GM18526 (cell line): ENCODE data around the gene ST6GALNAC3.

ENCODE experiments used
- POLR2A ChIP-seq: IDR thresholded peaks from 3 replicates; pipeline ENCODE4 v1.6.1; 2011; ENCODE audit not compliant: insufficient read length; ENCODE audit errors: extremely low read depth

ST6GALNAC3 gene

DNA sequence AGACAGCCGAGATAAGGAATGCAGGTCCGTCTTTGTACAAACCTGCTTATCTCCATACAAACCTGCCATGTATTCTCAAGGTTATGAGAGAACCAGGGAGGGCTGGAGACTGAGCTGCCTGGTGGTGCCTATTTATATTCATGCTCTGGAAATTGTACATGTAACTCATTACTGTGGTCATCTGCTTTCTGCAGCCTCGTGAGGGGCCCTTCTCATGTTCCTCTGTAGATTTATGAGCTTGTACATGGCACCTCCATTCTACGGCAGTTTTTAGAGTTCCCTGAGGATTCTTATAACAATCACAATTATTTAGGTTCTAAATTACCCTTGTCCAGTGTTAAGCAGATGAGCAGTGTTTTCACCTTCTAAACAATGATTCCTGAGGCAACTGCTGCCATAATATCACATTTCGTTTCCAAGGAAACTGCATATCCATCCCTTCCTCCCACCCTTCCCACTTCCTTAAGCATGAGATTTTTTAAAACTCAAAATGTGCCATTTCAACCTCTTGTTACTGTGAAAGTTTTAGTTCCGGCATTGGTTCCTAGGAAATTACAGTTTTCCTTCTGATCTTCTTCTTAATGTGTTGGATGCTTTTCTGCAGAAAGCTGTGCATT, 112.1 kb downstream of the ST6GALNAC3 start:
- TF ChIP-seq POLR2A = no peak

DNA sequence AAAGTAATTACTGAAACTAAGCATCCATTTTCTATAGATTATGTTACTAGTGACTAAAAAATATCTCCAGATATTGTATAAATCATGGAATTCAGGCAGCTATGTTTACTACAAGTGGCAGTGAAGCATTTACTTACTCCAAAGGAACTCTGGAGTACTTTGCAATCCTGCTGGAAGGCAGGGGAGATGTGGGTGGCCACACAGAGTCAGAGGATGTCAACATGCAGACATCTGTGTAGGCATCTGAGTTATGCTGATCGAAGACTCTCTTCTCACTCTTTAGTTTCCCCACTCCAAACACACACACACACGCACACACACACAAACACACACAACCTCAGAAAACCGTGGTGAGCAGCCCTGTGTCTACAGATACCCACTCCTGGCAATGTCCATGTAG, 112.9 kb downstream of the ST6GALNAC3 start:
- TF ChIP-seq POLR2A = no peak

GRCh38 chr1:76189310-76189709, 114.8 kb downstream of the ST6GALNAC3 start:
- TF ChIP-seq POLR2A = no peak

DNA sequence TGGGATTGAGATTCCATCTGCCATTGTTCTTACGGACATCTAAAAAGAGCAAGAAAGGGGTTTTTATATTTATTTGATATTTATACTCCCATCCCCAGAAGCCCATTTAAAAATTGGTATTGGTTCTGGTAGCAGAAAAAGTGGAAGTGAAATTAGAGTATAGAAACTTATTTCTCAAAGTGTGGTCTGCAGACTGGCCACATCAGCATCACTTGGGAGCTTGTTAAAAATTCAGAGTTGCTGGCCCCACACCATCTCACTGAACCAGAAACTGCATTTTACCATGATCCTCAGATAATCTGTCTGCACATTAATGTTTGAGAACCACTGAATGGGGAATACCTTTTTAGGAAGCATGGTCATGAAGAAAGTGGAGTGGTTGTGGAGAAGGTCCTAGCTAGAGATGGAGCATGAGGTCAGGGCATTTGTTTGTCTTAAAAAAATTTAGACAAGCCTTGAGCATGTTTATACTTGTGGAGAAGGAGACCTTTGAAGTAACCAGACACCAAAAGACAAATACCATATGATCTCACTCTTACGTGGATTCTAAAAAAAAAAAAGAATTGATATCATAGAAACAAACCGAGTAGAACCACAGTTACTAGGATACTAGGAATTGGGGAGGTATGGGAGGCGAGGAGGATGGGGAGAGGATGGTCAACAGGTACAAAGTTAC, 116.3 kb downstream of the ST6GALNAC3 start:
- TF ChIP-seq POLR2A = no peak

DNA sequence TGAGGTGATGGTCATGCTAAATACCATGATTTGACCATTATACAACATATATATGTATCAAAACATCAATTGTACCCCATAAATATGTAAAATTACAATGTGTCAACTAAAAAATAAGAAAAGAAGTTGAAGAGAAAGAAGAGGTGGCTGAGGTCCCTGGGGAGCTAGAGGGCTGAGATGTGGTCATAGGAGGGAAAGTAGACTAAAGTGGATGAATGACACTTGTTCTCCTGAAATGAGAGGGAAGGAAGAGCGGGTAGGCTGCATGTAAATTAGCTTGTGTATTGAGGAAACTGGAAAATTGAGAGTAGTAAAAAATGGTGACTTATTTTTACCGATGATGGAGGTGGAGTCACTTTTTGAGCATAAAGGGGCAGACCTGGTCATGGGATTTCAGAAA, 117.0 kb downstream of the ST6GALNAC3 start:
- no peak for TF ChIP-seq POLR2A

DNA sequence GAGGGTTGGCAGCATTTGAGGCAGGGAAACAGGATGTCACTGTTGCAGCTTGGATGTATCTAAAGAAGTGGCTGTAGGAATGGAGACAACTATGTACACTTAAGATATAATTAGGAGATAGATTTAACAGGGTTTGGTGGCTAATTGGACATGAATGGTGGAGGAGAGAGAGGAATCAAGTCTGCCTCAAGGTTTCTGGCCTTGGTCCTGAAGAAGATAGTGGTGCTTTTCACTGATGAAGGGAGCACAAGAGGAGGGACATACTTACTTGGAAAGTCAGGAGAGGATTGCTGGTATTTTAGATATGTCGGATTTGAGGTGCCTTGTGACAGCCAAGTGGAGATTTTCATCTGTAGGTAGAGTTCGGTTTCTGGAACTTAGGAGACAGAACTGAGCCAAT, 123.9 kb downstream of the ST6GALNAC3 start:
- TF ChIP-seq POLR2A = no peak

DNA sequence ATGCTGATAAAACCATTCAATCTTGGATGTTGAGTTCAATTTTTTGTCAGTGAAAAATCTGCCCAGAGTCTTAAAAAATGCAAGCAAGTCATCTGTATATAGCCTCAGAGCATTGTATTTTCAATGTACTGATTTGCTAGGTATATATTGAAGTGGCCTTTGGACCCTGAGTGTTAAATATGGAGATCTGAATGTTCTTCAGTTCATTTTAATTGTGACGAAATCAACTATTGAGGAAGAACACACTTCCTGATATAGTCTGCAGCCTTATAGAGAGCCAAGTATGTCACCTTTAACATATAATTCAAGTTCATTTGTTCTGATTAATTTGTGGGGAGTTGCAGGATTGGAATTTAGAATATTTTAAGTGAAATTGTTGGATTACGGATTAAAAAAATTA, 128.1 kb downstream of the ST6GALNAC3 start:
- no peak for TF ChIP-seq POLR2A

GRCh38 chr1:76203127-76203526, 128.6 kb downstream of the ST6GALNAC3 start:
- TF ChIP-seq POLR2A = no peak

DNA sequence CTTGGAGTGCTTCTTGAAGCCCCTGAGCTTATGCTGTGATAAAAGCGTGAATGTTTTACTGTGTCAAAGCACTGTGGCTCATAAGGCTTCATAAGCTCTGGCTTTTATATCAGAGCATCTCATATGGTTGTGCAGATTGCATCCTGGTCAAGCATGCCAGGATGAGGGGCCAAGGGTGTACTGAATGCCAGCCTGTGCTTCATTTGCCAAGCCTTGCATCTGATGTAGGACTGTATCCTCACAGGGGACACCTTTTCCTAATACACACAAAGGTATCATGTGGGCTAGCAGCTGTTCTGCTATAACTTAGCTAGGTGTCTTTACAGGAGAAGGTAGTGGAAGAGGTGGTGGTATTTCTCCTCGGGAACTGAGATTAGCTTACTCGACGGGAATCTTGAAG, 134.7 kb downstream of the ST6GALNAC3 start:
- no peak for TF ChIP-seq POLR2A

DNA sequence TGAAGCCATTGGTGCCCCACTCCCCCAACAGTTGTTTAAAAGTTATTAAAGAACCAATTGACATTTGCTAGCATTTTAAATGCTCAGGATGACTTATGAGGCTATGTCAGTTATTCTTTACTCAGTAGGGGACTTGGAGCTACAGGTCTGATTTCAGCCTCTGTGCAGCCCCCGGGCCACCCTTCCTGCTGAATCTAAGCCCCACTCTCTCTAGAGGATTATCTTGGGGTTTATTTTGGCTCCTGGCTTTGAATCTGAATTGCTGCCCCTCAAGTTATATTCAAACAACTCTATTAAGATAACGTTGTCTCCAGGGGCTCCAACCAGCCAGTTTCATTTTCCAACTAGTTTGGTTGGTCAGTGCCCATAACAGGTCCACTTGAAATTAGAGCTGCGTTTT, 135.1 kb downstream of the ST6GALNAC3 start:
- TF ChIP-seq POLR2A = no peak

GRCh38 chr1:76210160-76210559, 135.6 kb downstream of the ST6GALNAC3 start:
- TF ChIP-seq POLR2A = no peak

GRCh38 chr1:76218888-76219287, 144.3 kb downstream of the ST6GALNAC3 start:
- no peak for TF ChIP-seq POLR2A

GRCh38 chr1:76219366-76219818, 144.8 kb downstream of the ST6GALNAC3 start:
- no peak for TF ChIP-seq POLR2A

GRCh38 chr1:76224752-76225151, 150.2 kb downstream of the ST6GALNAC3 start:
- no peak for TF ChIP-seq POLR2A

GRCh38 chr1:76225526-76225925, 151.0 kb downstream of the ST6GALNAC3 start:
- no peak for TF ChIP-seq POLR2A

DNA sequence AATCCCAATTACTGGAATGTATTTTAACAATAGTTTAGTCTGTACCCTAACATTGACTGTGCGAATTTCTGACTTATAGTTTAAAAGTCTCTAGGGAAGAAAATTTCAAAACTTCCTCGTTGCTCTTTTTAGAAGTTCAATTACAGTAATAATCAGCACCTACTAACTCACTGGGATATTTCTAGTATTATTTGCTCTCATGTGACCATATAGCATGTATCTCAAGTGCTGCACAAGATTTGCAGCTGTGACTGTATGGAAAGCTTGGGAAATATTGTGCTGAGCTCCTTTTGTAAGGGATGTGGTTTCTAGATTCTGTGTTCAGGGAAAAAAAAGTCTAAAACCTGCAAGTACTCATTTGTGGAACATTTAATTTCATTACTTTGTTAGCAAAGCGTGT, 153.1 kb downstream of the ST6GALNAC3 start:
- TF ChIP-seq POLR2A = no peak
